Suprapubic skin (tissue), 4 donors: ENCODE data around the gene RAD50. TPM values are rescaled to one million over a fixed set of nuclear protein-coding genes. Genes with fewer than 3 reads are reported as not detected.

Experiments
- DNase-seq, 2 donors: peaks; one replicate each; pipeline ENCODE4 v3.0.0-alpha.2; 2019; ENCODE audit warnings: low spot score in 2 of 2
- H3K27ac ChIP-seq: fragments of 200-600 bp; sonication (generic); one replicate; pipeline ENCODE4 v1.5.1; 2019
- H3K27me3 ChIP-seq: fragments of 200-600 bp; sonication (generic); one replicate; pipeline ENCODE4 v1.5.1; 2019
- H3K36me3 ChIP-seq: fragments of 200-600 bp; sonication (generic); one replicate; pipeline ENCODE4 v1.5.1; 2019
- H3K4me1 ChIP-seq: fragments of 200-600 bp; sonication (generic); one replicate; pipeline ENCODE4 v1.5.1; 2019
- H3K4me3 ChIP-seq: fragments of 200-600 bp; sonication (generic); one replicate; pipeline ENCODE4 v1.5.1; 2019; ENCODE audit warnings: mild to moderate bottlenecking
- H3K9me3 ChIP-seq: fragments of 200-600 bp; sonication (generic); one replicate; pipeline ENCODE4 v1.5.1; 2019
- CTCF ChIP-seq, 2 donors: fragments of 200-600 bp in 1 of 2; fragments of 450-650 bp in 1 of 2; sonication (generic) in 1 of 2; IDR thresholded peaks; one replicate each; pipeline ENCODE4 v1.5.1; 2016 to 2019; ENCODE audit warnings: antibody characterized with exemption in 2 of 2, mild to moderate bottlenecking in 1 of 2, moderate library complexity in 1 of 2
- EP300 ChIP-seq: sonication (generic); formaldehyde crosslinking; IDR thresholded peaks from one replicate; pipeline ENCODE4 v1.6.1; 2017; ENCODE audit warnings: antibody characterized with exemption
- POLR2A ChIP-seq, 2 donors: fragments of 450-650 bp; IDR thresholded peaks; one replicate each; pipeline ENCODE4 v1.6.1; 2017; ENCODE audit warnings: antibody characterized with exemption in 2 of 2, mild to moderate bottlenecking in 2 of 2, moderate library complexity in 2 of 2
- POLR2AphosphoS5 ChIP-seq, 3 donors: sonication (generic); formaldehyde crosslinking; IDR thresholded peaks; one replicate each; pipeline ENCODE4 v1.6.1; 2017; ENCODE audit warnings: antibody characterized with exemption in 3 of 3
- WGBS: methylation state at CpG from one replicate; pipeline ENCODE4 v1.1.5; 2018; 5-methylcytosine and 5-hydroxymethylcytosine counted together
- total RNA-seq, 4 donors: library from RNA; depleted of rRNA; stranded (reverse); fragments of >200 nt; gene quantifications; one replicate each; pipeline ENCODE4 v1.1.0, GENCODE V29; 2016

RAD50 gene
- total RNA-seq, 4 donors from 2014 or later: 17.3 to 53.4 (median 32.5) TPM

GRCh38 chr5:132678735-132679134 is 122.0 kb downstream of the RAD50 start:
- TF ChIP-seq EP300 (no peak), POLR2A (IDR thresholded peaks at IDR 0.05) (no peak), POLR2AphosphoS5 (IDR thresholded peaks at IDR 0.05) (no peak), CTCF (IDR thresholded peaks at IDR 0.05) (no peak)
- Histone ChIP-seq H3K27ac (no peak overlapping the region), H3K4me1 (peaks cover 12% of the 10 kb centered on the region), H3K4me3 (no peak overlapping the region), H3K9me3 (no peaks in the 10 kb centered on the region), H3K27me3 (no peaks in the 10 kb centered on the region), H3K36me3 (no peaks in the 10 kb centered on the region)
- WGBS: 100% methylated on average over 1 of the region's 1 CpG
- no peak for DNase-seq

GRCh38 chr5:132679166-132679565 is 122.4 kb downstream of the RAD50 start:
- Histone ChIP-seq H3K36me3 (no peaks in the 10 kb centered on the region), H3K4me3 (no peak overlapping the region), H3K27me3 (no peaks in the 10 kb centered on the region), H3K9me3 (no peaks in the 10 kb centered on the region), H3K4me1 (peaks cover 9% of the 10 kb centered on the region), H3K27ac (no peak overlapping the region)
- TF ChIP-seq POLR2AphosphoS5 (IDR thresholded peaks at IDR 0.05): no peak
- no peak for TF ChIP-seq EP300
- TF ChIP-seq POLR2A (IDR thresholded peaks at IDR 0.05): no peak
- TF ChIP-seq CTCF (IDR thresholded peaks at IDR 0.05): no peak
- no peak for DNase-seq
- 94% methylated on average over 7 of the region's 7 CpGs for WGBS

GRCh38 chr5:132679717-132680380 is 123.1 kb downstream of the RAD50 start:
- Histone ChIP-seq H3K27ac (no peak overlapping the region), H3K4me1 (peaks cover 2% of the 10 kb centered on the region), H3K4me3 (no peak overlapping the region), H3K27me3 (no peaks in the 10 kb centered on the region), H3K36me3 (no peaks in the 10 kb centered on the region), H3K9me3 (no peaks in the 10 kb centered on the region)
- WGBS: 96% methylated on average over 6 of the region's 15 CpGs
- TF ChIP-seq CTCF (IDR thresholded peaks at IDR 0.05) (no peak), POLR2AphosphoS5 (IDR thresholded peaks at IDR 0.05) (no peak), POLR2A (IDR thresholded peaks at IDR 0.05) (no peak), EP300 (no peak)
- no peak for DNase-seq

GRCh38 chr5:132680780-132681475 is 124.2 kb downstream of the RAD50 start:
- H3K27me3 ChIP-seq: no peaks in the 10 kb centered on the region
- no peaks in the 10 kb centered on the region for H3K36me3 ChIP-seq
- H3K4me1 ChIP-seq: no peaks in the 10 kb centered on the region
- no peak for TF ChIP-seq POLR2A (IDR thresholded peaks at IDR 0.05)
- TF ChIP-seq CTCF (IDR thresholded peaks at IDR 0.05): no peak
- no peak for TF ChIP-seq POLR2AphosphoS5 (IDR thresholded peaks at IDR 0.05)
- no peak for TF ChIP-seq EP300
- no peak for DNase-seq
- WGBS: 76% methylated on average over 7 of the region's 8 CpGs
- H3K4me3 ChIP-seq: no peak overlapping the region
- no peaks in the 10 kb centered on the region for H3K9me3 ChIP-seq
- H3K27ac ChIP-seq: no peak overlapping the region

- Histone ChIP-seq H3K36me3 (no peaks in the 10 kb centered on the region), H3K27me3 (no peaks in the 10 kb centered on the region), H3K9me3 (no peaks in the 10 kb centered on the region), H3K4me1 (no peaks in the 10 kb centered on the region), H3K27ac (no peak overlapping the region), H3K4me3 (no peak overlapping the region)
- TF ChIP-seq POLR2AphosphoS5 (IDR thresholded peaks at IDR 0.05): no peak
- no peak for DNase-seq
- WGBS: 89% methylated on average over 2 of the region's 2 CpGs
Measured at GRCh38 chr5:132681476-132681831, 124.7 kb downstream of the RAD50 start.
